Measurements from ENCODE around the gene SCML1. TPM values are rescaled to one million over a fixed set of nuclear protein-coding genes. Genes with fewer than 3 reads are reported as not detected.

SCML1 gene
- total and polyA plus RNA-seq, 2 of the 4 experiments (the other 2 are of a cell fraction): 4.1 to 12.2 TPM

DNA sequence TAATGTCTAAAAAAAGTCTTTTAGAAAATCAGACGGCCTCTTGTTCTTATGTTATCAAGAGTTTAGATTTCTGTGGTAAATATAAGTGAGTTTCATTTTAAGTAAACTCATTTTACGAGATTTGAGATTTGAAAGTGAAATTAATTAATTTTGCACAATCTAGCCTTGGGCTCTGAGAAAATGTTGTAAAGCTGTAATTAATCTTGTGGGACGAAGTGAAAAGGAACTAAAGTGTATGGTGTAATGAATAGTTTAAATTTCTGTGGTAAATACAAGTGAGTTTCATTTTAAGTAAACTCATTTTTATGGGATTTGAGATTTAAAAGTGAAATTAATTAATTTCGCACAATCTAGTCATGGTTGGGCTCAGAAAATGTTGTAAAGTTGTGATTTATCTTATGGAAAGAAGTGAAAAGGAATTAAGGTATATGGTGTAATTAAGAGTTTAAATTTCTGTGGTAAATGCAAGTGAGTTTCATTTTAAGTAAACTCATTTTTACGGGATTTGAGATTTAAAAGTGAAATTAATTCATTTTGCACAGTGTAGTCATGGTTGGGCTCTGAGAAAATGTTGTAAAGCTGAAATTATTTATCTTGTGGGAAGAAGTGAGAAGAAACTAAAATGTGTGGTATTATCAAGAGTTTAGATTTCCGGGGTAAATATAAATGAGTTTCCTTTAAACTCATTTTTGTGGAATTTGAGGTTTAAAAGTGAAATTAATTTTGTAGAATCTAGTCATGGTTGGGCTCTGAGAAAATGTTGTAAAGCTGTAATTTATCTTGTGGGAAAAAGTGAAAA, 1.6 kb downstream of the SCML1 start:
- no peak overlapping the region for H2AK9ac ChIP-seq (replicated peaks; ENCODE audit: low read depth, low read length, poor library complexity)
- H3K4me2 ChIP-seq (ENCODE audit: low read depth, low read length): peak overlapping the region; percentile 75
- no peak overlapping the region for H3K18ac ChIP-seq (ENCODE audit: low read depth, low read length)
- H4K8ac ChIP-seq (ENCODE audit: low read depth in 2 of 2, low read length in 2 of 2): peak overlapping the region in 1 of 2 experiments; percentile 16; a peak in 1 of 4 replicates
- H3K14ac ChIP-seq (replicated peaks; ENCODE audit: low read depth, low read length): no peak overlapping the region
- H4K20me1 ChIP-seq (ENCODE audit: insufficient read depth, low read length): peaks cover 3% of the 10 kb centered on the region; the same call in 1 of the 2 replicates
- no peak overlapping the region for H3K23ac ChIP-seq (ENCODE audit: low read depth, low read length)
- H3K79me1 ChIP-seq (ENCODE audit: low read depth in 1 of 2, low read length in 2 of 2): no peaks in the 10 kb centered on the region; a peak in 2 of 4 replicates
- TF ChIP-seq BHLHE40 (IDR thresholded peaks at IDR 0.05; ENCODE audit: low read depth, low read length) (no peak), RCOR1 (IDR thresholded peaks at IDR 0.05; ENCODE audit: insufficient replicate concordance, low read length) (no peak), CEBPB (IDR thresholded peaks at IDR 0.05; ENCODE audit: low read depth, low read length) (no peak), POLR2A (IDR thresholded peaks at IDR 0.05; ENCODE audit: low read depth, low read length) (no peak), NFE2L2 (IDR thresholded peaks at IDR 0.05; ENCODE audit: low read depth, low read length) (no peak), FOS (IDR thresholded peaks at IDR 0.05; ENCODE audit: low read depth, low read length) (no peak)
- TF ChIP-seq, protein P1, sequence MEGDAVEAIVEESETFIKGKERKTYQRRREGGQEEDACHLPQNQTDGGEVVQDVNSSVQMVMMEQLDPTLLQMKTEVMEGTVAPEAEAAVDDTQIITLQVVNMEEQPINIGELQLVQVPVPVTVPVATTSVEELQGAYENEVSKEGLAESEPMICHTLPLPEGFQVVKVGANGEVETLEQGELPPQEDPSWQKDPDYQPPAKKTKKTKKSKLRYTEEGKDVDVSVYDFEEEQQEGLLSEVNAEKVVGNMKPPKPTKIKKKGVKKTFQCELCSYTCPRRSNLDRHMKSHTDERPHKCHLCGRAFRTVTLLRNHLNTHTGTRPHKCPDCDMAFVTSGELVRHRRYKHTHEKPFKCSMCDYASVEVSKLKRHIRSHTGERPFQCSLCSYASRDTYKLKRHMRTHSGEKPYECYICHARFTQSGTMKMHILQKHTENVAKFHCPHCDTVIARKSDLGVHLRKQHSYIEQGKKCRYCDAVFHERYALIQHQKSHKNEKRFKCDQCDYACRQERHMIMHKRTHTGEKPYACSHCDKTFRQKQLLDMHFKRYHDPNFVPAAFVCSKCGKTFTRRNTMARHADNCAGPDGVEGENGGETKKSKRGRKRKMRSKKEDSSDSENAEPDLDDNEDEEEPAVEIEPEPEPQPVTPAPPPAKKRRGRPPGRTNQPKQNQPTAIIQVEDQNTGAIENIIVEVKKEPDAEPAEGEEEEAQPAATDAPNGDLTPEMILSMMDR (conservative IDR thresholded peaks at IDR 0.05; ENCODE audit: low read depth, low read length): no peak
- peak overlapping the region; percentile 89 for H3K4me3 ChIP-seq (ENCODE audit: insufficient read depth, low read depth, low read length)
- ChIA-PET CTCF (interaction anchor here (0.8 kb wide), 1 partner anchor 10 kb away, joined by 3 read pairs; no protein-coding TSS in a partner anchor), POLR2A (ENCODE audit: unreplicated experiment) (no interaction called here)
- dilution Hi-C loops (cut with HindIII; ENCODE audit: low sequenced_read_pairs, unreplicated experiment): no loop called here
- no peak for ATAC-seq (ENCODE audit: low read depth)
- no peak overlapping the region for H2BK120ac ChIP-seq (ENCODE audit: low read depth, low read length)
- in situ Hi-C loops (cut with MboI; ENCODE audit: low sequenced_read_pairs): no loop called here
- H3K27me3 ChIP-seq (ENCODE audit: control insufficient read depth, insufficient read depth, low read length): no peaks in the 10 kb centered on the region
- H4K91ac ChIP-seq (ENCODE audit: insufficient read depth, low read depth, low read length): no peak overlapping the region
- intact Hi-C loops (cut with micrococcal nuclease): loop anchor here (5.0 kb wide), 1 partner anchor 362 kb away; the partner anchor contains the start of gene NHS
- H3K36me3 ChIP-seq (ENCODE audit: control insufficient read depth, insufficient read depth, low read length): no peaks in the 10 kb centered on the region
- WGBS, 2 experiments (ENCODE audit: extremely low coverage in 2 of 2, insufficient read length in 1 of 2): 33% methylated on average over 1 of the region's 6 CpGs; no CpG with 5 or more reads in 1 of the 2 experiments
- no peaks in the 10 kb centered on the region for H3K9me3 ChIP-seq (ENCODE audit: control insufficient read depth, insufficient read depth, low read length)
- no peak overlapping the region for H2AFZ ChIP-seq (replicated peaks; ENCODE audit: low read length, poor library complexity)
- H3K9ac ChIP-seq (ENCODE audit: low read depth, low read length): peak overlapping the region; percentile 74
- H3K27ac ChIP-seq (ENCODE audit: insufficient read depth, low read length): no peak overlapping the region
- no peak overlapping the region for H4K5ac ChIP-seq (ENCODE audit: low read depth, low read length)
- H3K9me1 ChIP-seq (ENCODE audit: insufficient read depth, low read length): no peaks in the 10 kb centered on the region
- H2BK15ac ChIP-seq (ENCODE audit: low read depth, low read length): no peak overlapping the region
- no TSS peak for BruUV-seq (replicated peaks)
- no peak for DNase-seq
- no peak overlapping the region for H2AK5ac ChIP-seq (ENCODE audit: low read depth, low read length)
- H3K4ac ChIP-seq (ENCODE audit: low read depth, low read length): no peak overlapping the region
- H3K4me1 ChIP-seq (ENCODE audit: control insufficient read depth, insufficient read depth, low read length): no peaks in the 10 kb centered on the region
- no peak overlapping the region for H2BK20ac ChIP-seq (ENCODE audit: low read depth, low read length)
- H3K56ac ChIP-seq (ENCODE audit: extremely low read depth, insufficient read depth, low read length): no peak overlapping the region
- peak overlapping the region; percentile 19 for H2BK5ac ChIP-seq (ENCODE audit: low read depth, low read length, poor library complexity, severe bottlenecking)

All from IMR-90 (cell line).